Activated CD8-positive, alpha-beta T cell treated with anti-CD3 and anti-CD28 coated beads for 36 hours (primary cell): ENCODE measurements around the gene SORCS2. TPM values are rescaled to one million over a fixed set of nuclear protein-coding genes. Genes with fewer than 3 reads are reported as not detected.

ENCODE experiments used
- ATAC-seq: fragments of 200-7000 bp; cut with Tn5 transposase; one replicate; pipeline ENCODE4 v1.10.0; 2021; ENCODE audit warnings: mild to moderate bottlenecking, moderate library complexity
- CTCF ChIA-PET: fragments of 350-600 bp; sonication (Branson Sonifier 250); formaldehyde crosslinking; loops from one replicate; lab custom pipeline; 2021; ENCODE audit warnings: antibody characterized with exemption; lab: Charles Lee
- POLR2A ChIA-PET: fragments of 350-600 bp; sonication (Branson Sonifier 250); formaldehyde crosslinking; loops from one replicate; lab custom pipeline; 2021; ENCODE audit warnings: antibody characterized with exemption; lab: Charles Lee
- DNase-seq: peaks from one replicate; pipeline ENCODE4 v3.0.0-alpha.2; 2020
- H3K27ac Mint-ChIP-seq: one replicate; pipeline ENCODE4 v1.8.0; 2021; ENCODE audit warnings: mild to moderate bottlenecking, mixed read lengths
- H3K27me3 Mint-ChIP-seq: one replicate; pipeline ENCODE4 v1.8.0; 2021; ENCODE audit warnings: mixed read lengths
- H3K36me3 Mint-ChIP-seq: one replicate; pipeline ENCODE4 v1.8.0; 2021; ENCODE audit warnings: low read depth, mixed read lengths
- H3K4me1 Mint-ChIP-seq: one replicate; pipeline ENCODE4 v1.8.0; 2021; ENCODE audit warnings: low read depth, mixed read lengths
- H3K4me3 Mint-ChIP-seq: one replicate; pipeline ENCODE4 v1.8.0; 2021; ENCODE audit warnings: mild to moderate bottlenecking, moderate library complexity, mixed read lengths
- H3K9me3 Mint-ChIP-seq: one replicate; pipeline ENCODE4 v1.8.0; 2021; ENCODE audit warnings: mixed read lengths
- intact Hi-C: fragments of 100-400 bp; cut with micrococcal nuclease; formaldehyde crosslinking; loops from one replicate; pipeline ENCODE4 v1.10.0; 2022
- total RNA-seq, 2 experiments: library from RNA; stranded (reverse); gene quantifications; one replicate each; pipeline ENCODE4 v1.2.3, GENCODE V29; 2021
- TF ChIP-seq, protein P1 (sequence below): fragments of 200-600 bp; IDR thresholded peaks from one replicate; pipeline ENCODE4 v1.8.0; 2022; ENCODE audit warnings: antibody characterized with exemption, mild to moderate bottlenecking

SORCS2 gene
- total RNA-seq, 2 experiments from 2014 or later: 0.05 TPM; not detected in 1

GRCh38 chr4:7742807-7743280 is 550.5 kb downstream of the SORCS2 start:
- intact Hi-C loops: no loop called here
- H3K9me3 Mint-ChIP-seq: no peaks in the 10 kb centered on the region
- no peak overlapping the region for H3K4me3 Mint-ChIP-seq
- DNase-seq (no peak), ATAC-seq (no peak)
- TF ChIP-seq, protein P1, sequence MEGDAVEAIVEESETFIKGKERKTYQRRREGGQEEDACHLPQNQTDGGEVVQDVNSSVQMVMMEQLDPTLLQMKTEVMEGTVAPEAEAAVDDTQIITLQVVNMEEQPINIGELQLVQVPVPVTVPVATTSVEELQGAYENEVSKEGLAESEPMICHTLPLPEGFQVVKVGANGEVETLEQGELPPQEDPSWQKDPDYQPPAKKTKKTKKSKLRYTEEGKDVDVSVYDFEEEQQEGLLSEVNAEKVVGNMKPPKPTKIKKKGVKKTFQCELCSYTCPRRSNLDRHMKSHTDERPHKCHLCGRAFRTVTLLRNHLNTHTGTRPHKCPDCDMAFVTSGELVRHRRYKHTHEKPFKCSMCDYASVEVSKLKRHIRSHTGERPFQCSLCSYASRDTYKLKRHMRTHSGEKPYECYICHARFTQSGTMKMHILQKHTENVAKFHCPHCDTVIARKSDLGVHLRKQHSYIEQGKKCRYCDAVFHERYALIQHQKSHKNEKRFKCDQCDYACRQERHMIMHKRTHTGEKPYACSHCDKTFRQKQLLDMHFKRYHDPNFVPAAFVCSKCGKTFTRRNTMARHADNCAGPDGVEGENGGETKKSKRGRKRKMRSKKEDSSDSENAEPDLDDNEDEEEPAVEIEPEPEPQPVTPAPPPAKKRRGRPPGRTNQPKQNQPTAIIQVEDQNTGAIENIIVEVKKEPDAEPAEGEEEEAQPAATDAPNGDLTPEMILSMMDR: no peak
- no peak overlapping the region for H3K27ac Mint-ChIP-seq
- no peaks in the 10 kb centered on the region for H3K27me3 Mint-ChIP-seq
- no peaks in the 10 kb centered on the region for H3K4me1 Mint-ChIP-seq
- H3K36me3 Mint-ChIP-seq: no peaks in the 10 kb centered on the region
- CTCF ChIA-PET: no interaction called here
- POLR2A ChIA-PET: no interaction called here

DNA sequence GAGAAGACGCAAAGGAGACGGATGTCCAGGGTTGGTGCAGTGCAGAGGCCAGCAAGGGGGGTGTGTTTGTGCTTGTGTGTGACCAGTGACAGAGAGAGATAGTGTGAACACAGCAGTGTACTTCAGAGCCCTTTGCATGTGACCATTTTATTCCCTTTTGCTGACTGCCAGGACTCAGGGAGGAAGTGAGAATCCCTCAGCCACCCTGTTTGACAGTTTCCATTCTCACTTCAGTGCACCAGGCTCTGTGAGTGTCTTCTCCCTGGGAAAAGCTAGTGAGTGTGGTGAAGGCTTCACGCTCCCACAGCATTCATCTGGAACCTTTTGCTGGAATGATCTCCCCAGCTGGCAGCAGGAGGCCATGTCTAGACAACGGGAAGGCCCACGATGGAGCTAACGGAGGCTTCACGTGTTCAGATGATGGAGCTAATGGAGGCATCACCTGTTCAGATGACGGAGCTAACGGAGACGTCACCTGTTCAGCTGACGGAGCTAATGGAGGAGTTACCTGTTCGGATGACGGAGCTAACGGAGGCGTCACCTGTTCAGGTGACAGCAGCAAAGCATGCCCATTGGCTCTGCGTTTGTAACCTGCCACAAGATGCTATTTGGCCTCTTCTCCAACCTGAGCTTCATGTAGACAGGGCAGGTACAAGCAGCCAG is 551.9 kb downstream of the SORCS2 start:
- intact Hi-C loops: no loop called here
- Mint-ChIP-seq H3K9me3 (no peaks in the 10 kb centered on the region), H3K4me3 (no peak overlapping the region), H3K27ac (no peak overlapping the region), H3K36me3 (no peaks in the 10 kb centered on the region), H3K27me3 (no peaks in the 10 kb centered on the region), H3K4me1 (peaks cover 5% of the 10 kb centered on the region)
- TF ChIP-seq, protein P1: no peak
- ChIA-PET POLR2A (interaction anchor here (0.6 kb wide), 1 partner anchor 20 kb away, joined by 3 read pairs; no protein-coding TSS in a partner anchor), CTCF (no interaction called here)
- ATAC-seq: no peak
- DNase-seq: no peak

DNA sequence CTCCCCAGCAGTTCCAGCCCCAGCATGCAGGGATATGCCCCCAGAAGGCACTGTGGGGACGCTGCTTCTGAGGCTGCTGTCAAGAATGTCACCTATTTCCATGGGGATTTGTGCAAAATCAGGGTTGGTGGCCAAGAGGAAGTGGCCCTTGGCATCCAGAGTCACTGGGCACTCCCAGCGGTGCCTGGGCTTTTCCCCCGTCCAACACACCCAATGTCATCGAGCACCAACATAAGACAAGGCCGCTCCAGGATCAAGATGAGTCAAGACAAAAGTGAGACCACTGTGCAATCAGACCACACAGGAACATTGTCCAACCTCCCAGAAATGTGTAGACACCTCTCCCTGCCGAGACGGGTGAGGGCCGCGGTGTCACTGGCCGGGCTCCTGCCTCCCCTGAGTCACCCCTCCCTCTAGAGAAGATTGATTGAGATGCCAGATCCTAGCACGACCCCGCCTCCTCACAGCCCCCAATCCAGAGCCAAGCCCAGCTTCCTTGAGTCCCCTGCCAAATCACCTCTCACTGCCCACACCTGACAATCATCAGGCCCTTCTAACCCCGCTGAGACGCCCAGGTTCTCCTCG is 553.1 kb downstream of the SORCS2 start:
- Mint-ChIP-seq H3K9me3 (no peaks in the 10 kb centered on the region), H3K27ac (no peak overlapping the region), H3K4me3 (no peak overlapping the region), H3K27me3 (no peaks in the 10 kb centered on the region), H3K36me3 (no peaks in the 10 kb centered on the region), H3K4me1 (peaks cover 16% of the 10 kb centered on the region)
- no peak for ATAC-seq
- TF ChIP-seq, protein P1: no peak
- DNase-seq: no peak
- intact Hi-C loops: no loop called here
- POLR2A ChIA-PET: no interaction called here
- CTCF ChIA-PET: no interaction called here

DNA sequence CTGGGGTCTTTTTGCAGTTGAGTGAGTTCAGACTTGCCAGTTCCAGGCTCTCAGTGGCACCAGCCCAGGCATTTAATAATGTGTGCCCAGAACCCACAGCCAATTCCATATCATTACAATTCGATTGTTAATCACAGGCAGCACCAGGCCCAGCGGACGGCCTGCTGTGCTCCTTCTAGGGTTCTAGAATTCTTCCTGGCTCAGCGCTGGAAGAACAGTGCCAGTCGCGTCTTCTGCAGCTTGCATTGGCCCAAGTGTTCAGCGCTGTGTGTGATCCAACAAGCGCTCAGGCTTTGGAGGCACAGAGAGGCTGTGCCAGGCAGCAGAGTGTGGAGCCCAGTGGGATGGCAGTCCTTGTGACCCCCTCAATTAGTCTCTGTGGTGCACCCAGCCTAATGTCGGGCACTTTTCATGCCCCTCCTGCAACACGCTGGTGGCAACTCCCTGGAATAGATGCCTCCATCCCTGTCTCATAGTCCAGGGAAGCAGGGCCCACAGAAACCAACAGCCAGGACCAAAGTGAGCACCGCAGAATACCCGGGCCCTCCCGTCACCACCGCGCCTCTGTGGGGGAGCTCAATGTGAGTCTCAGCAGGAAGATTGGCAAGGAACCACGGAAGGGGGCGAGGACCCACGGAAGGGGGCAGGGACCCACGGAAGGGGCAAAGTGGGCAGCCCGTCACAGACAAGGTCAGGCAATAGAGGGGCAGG is 554.2 kb downstream of the SORCS2 start:
- Mint-ChIP-seq H3K9me3 (no peaks in the 10 kb centered on the region), H3K4me3 (no peak overlapping the region), H3K4me1 (peaks cover 25% of the 10 kb centered on the region), H3K27me3 (no peaks in the 10 kb centered on the region), H3K27ac (no peak overlapping the region), H3K36me3 (no peaks in the 10 kb centered on the region)
- ChIA-PET CTCF (interaction anchor here (1.5 kb wide), 1 partner anchor 11 kb away, joined by 3 read pairs; no protein-coding TSS in a partner anchor), POLR2A (no interaction called here)
- ATAC-seq (no peak), DNase-seq (no peak)
- intact Hi-C loops: no loop called here
- TF ChIP-seq, protein P1: no peak

DNA sequence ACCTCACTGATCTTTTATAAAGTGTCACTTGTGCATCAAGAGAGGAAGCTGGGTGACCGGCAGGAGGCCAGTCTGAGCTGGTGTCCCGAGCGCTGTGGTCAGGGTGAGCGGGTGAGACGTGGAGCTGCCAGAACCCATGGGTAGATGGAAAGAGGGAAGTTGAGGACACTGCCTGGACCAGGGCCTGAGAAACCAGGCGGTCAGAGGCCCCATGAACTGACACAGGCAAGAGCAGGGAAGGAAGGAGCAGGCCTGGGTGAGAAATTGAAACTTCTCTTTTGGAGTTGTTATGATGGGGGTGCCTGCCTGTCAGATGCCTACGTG is 554.7 kb downstream of the SORCS2 start:
- H3K4me3 Mint-ChIP-seq: no peak overlapping the region
- no peaks in the 10 kb centered on the region for H3K9me3 Mint-ChIP-seq
- no peak overlapping the region for H3K27ac Mint-ChIP-seq
- H3K4me1 Mint-ChIP-seq: peaks cover 25% of the 10 kb centered on the region
- intact Hi-C loops: no loop called here
- ATAC-seq (no peak), DNase-seq (no peak)
- no peaks in the 10 kb centered on the region for H3K36me3 Mint-ChIP-seq
- POLR2A ChIA-PET: no interaction called here
- CTCF ChIA-PET: interaction anchor here (1.5 kb wide), 1 partner anchor 10 kb away, joined by 3 read pairs; no protein-coding TSS in a partner anchor
- TF ChIP-seq, protein P1: no peak
- H3K27me3 Mint-ChIP-seq: no peaks in the 10 kb centered on the region
